Measurements from ENCODE around the gene ALS2. TPM values are rescaled to one million over a fixed set of nuclear protein-coding genes. Genes with fewer than 3 reads are reported as not detected.

The ALS2 gene
- total RNA-seq, 1 experiment from 2014 or later: 38.3 TPM

DNA sequence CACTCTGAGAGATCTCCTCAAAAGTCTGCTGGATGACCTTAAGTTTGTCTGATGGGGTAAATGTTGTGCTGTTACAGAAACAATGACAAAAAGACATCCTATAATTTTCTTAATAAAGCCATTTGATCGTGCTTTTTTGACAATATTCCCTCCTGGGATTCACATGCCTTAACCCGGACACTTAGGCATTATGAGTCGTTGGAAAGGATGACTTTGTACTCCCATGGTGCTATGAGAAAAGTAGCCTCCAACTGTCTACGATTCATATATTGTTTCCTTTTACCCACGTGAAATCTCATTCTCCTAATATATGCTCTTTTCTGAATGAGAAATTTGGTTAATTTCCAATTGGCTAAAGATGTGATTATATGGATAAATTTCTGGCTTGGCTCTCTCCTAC lies 76.2 kb downstream of the ALS2 start:
- no peak overlapping the region for H3K4me3 ChIP-seq (ENCODE audit: low read depth, low read length)
- H3K36me3 Mint-ChIP-seq (ENCODE audit: insufficient read depth, unreplicated experiment): peaks cover 49% of the 10 kb centered on the region
- TF ChIP-seq, protein P1, sequence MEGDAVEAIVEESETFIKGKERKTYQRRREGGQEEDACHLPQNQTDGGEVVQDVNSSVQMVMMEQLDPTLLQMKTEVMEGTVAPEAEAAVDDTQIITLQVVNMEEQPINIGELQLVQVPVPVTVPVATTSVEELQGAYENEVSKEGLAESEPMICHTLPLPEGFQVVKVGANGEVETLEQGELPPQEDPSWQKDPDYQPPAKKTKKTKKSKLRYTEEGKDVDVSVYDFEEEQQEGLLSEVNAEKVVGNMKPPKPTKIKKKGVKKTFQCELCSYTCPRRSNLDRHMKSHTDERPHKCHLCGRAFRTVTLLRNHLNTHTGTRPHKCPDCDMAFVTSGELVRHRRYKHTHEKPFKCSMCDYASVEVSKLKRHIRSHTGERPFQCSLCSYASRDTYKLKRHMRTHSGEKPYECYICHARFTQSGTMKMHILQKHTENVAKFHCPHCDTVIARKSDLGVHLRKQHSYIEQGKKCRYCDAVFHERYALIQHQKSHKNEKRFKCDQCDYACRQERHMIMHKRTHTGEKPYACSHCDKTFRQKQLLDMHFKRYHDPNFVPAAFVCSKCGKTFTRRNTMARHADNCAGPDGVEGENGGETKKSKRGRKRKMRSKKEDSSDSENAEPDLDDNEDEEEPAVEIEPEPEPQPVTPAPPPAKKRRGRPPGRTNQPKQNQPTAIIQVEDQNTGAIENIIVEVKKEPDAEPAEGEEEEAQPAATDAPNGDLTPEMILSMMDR (IDR thresholded peaks at IDR 0.05; ENCODE audit: insufficient read depth in 1 of 2, low read depth in 1 of 2, low read length in 1 of 2, severe bottlenecking in 1 of 2, unreplicated experiment in 1 of 2): no peak
- no peak overlapping the region for H3K27ac Mint-ChIP-seq (ENCODE audit: unreplicated experiment)
- H3K36me3 ChIP-seq (ENCODE audit: control insufficient read depth, insufficient read depth, low read length): peaks cover 2% of the 10 kb centered on the region; the same call in 1 of the 2 replicates
- no peaks in the 10 kb centered on the region for H3K9me3 Mint-ChIP-seq (ENCODE audit: unreplicated experiment)
- ChIA-PET POLR2A (no interaction called here), CTCF (no interaction called here)
- H3K4me3 Mint-ChIP-seq (ENCODE audit: unreplicated experiment): no peak overlapping the region
- peaks cover 2% of the 10 kb centered on the region for H3K4me1 Mint-ChIP-seq (ENCODE audit: low read depth, unreplicated experiment)
- H3K27me3 ChIP-seq (replicated peaks; ENCODE audit: control insufficient read depth, insufficient read depth, low read length): no peaks in the 10 kb centered on the region
- no peaks in the 10 kb centered on the region for H3K27me3 Mint-ChIP-seq (ENCODE audit: insufficient read depth, unreplicated experiment)
- no TSS peak for BruUV-seq (replicated peaks)
- intact Hi-C loops (cut with micrococcal nuclease; ENCODE audit: unreplicated experiment): no loop called here
- peaks cover 7% of the 10 kb centered on the region for H3K4me1 ChIP-seq
- no peaks in the 10 kb centered on the region for H3K9me3 ChIP-seq
- no peak for DNase-seq

- Mint-ChIP-seq H3K4me1 (ENCODE audit: low read depth, unreplicated experiment) (peaks cover 22% of the 10 kb centered on the region), H3K9me3 (ENCODE audit: unreplicated experiment) (no peaks in the 10 kb centered on the region), H3K36me3 (ENCODE audit: insufficient read depth, unreplicated experiment) (peaks cover 36% of the 10 kb centered on the region), H3K27me3 (ENCODE audit: insufficient read depth, unreplicated experiment) (no peaks in the 10 kb centered on the region), H3K27ac (ENCODE audit: unreplicated experiment) (no peak overlapping the region), H3K4me3 (ENCODE audit: unreplicated experiment) (no peak overlapping the region)
- TF ChIP-seq, protein P1 (IDR thresholded peaks at IDR 0.05; ENCODE audit: insufficient read depth in 1 of 2, low read depth in 1 of 2, low read length in 1 of 2, severe bottlenecking in 1 of 2, unreplicated experiment in 1 of 2): no peak
- Histone ChIP-seq H3K4me1 (peaks cover 32% of the 10 kb centered on the region), H3K36me3 (ENCODE audit: control insufficient read depth, insufficient read depth, low read length) (no peaks in the 10 kb centered on the region; the same call in 1 of the 2 replicates), H3K27me3 (replicated peaks; ENCODE audit: control insufficient read depth, insufficient read depth, low read length) (no peaks in the 10 kb centered on the region), H3K9me3 (no peaks in the 10 kb centered on the region), H3K4me3 (ENCODE audit: low read depth, low read length) (no peak overlapping the region)
- ChIA-PET POLR2A (no interaction called here), CTCF (no interaction called here)
- BruUV-seq (replicated peaks): no TSS peak
- intact Hi-C loops (cut with micrococcal nuclease; ENCODE audit: unreplicated experiment): no loop called here
- no peak for DNase-seq
Observed at GRCh38 chr2:201701646-201702045, 79.1 kb downstream of the ALS2 start.

DNA sequence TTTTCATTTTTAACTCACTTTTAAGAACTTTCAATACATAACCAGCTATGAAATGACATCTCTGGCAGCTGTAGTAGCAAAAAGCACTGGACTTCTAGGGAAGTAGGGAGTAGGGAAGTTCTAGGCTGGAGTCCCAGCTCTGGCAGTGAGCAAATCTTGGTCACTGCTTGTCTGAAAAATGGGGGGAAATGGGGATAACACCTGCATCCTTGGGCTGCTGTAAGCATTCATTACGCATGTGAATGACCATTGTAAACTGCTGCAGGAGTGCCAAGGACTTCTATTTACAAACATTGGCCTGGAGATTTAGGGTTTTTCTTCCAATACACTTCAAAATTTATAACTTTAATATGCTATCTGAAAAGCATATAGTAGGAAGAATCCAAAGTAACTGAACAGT lies 81.3 kb downstream of the ALS2 start:
- H3K4me3 Mint-ChIP-seq (ENCODE audit: unreplicated experiment): no peak overlapping the region
- CTCF ChIA-PET: no interaction called here
- H3K9me3 Mint-ChIP-seq (ENCODE audit: unreplicated experiment): no peaks in the 10 kb centered on the region

More for the DNA sequence above, 81.3 kb downstream of the ALS2 start:
- Histone ChIP-seq H3K4me1 (peaks cover 32% of the 10 kb centered on the region), H3K4me3 (ENCODE audit: low read depth, low read length) (no peak overlapping the region), H3K9me3 (no peaks in the 10 kb centered on the region), H3K36me3 (ENCODE audit: control insufficient read depth, insufficient read depth, low read length) (no peaks in the 10 kb centered on the region), H3K27me3 (replicated peaks; ENCODE audit: control insufficient read depth, insufficient read depth, low read length) (no peaks in the 10 kb centered on the region)
- POLR2A ChIA-PET: no interaction called here
- Mint-ChIP-seq H3K27ac (ENCODE audit: unreplicated experiment) (no peak overlapping the region), H3K4me1 (ENCODE audit: low read depth, unreplicated experiment) (peaks cover 22% of the 10 kb centered on the region), H3K27me3 (ENCODE audit: insufficient read depth, unreplicated experiment) (no peaks in the 10 kb centered on the region), H3K36me3 (ENCODE audit: insufficient read depth, unreplicated experiment) (peaks cover 26% of the 10 kb centered on the region)
- BruUV-seq (replicated peaks): no TSS peak
- intact Hi-C loops (cut with micrococcal nuclease; ENCODE audit: unreplicated experiment): no loop called here
- TF ChIP-seq, protein P1 (IDR thresholded peaks at IDR 0.05; ENCODE audit: insufficient read depth in 1 of 2, low read depth in 1 of 2, low read length in 1 of 2, severe bottlenecking in 1 of 2, unreplicated experiment in 1 of 2): no peak
- DNase-seq: no peak
